ENCODE data around the gene PLA2G3.

Gene PLA2G3

DNA sequence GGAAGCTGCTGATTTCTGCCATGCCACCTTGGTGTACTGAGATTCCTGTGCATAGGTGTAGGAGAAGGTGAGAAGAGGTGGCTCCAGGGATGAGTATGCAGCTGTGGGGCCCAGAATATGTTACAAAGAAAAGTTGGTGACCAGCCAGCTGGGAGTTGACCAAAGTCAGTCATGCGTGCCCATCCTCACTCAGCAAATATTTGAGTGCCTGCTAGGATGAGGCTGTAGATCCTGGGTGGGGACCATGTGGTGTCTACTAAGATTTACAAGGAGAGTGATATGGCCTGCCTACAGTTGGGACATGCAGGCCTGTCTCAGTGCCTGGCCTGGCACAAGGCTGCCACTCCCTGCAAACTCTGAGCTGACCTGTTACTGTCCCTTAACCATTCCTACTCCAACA lies 39.0 kb upstream of the PLA2G3 start:
- Histone ChIP-seq H3K27ac (ENCODE audit: low read length) (no peak overlapping the region), H2AFZ (ENCODE audit: low read depth, low read length) (no peak overlapping the region), H4K20me1 (ENCODE audit: insufficient read depth, low read length) (peaks cover 10% of the 10 kb centered on the region), H3K4me1 (ENCODE audit: low read length) (no peaks in the 10 kb centered on the region), H3K4me3 (ENCODE audit: low read length) (no peak overlapping the region), H3K79me2 (ENCODE audit: low read length) (peaks cover 8% of the 10 kb centered on the region), H3K27me3 (ENCODE audit: low read depth, low read length) (no peaks in the 10 kb centered on the region), H3K36me3 (replicated peaks; ENCODE audit: low read depth, low read length) (peaks cover 19% of the 10 kb centered on the region), H3K9ac (ENCODE audit: low read length) (no peak overlapping the region), H3K9me3 (ENCODE audit: insufficient read depth, low read length) (no peaks in the 10 kb centered on the region), H3K4me2 (ENCODE audit: low read length) (no peak overlapping the region)
- TF ChIP-seq, protein P1, sequence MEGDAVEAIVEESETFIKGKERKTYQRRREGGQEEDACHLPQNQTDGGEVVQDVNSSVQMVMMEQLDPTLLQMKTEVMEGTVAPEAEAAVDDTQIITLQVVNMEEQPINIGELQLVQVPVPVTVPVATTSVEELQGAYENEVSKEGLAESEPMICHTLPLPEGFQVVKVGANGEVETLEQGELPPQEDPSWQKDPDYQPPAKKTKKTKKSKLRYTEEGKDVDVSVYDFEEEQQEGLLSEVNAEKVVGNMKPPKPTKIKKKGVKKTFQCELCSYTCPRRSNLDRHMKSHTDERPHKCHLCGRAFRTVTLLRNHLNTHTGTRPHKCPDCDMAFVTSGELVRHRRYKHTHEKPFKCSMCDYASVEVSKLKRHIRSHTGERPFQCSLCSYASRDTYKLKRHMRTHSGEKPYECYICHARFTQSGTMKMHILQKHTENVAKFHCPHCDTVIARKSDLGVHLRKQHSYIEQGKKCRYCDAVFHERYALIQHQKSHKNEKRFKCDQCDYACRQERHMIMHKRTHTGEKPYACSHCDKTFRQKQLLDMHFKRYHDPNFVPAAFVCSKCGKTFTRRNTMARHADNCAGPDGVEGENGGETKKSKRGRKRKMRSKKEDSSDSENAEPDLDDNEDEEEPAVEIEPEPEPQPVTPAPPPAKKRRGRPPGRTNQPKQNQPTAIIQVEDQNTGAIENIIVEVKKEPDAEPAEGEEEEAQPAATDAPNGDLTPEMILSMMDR (IDR thresholded peaks at IDR 0.05; ENCODE audit: low read depth, low read length): no peak
- no peak for TF ChIP-seq EZH2phosphoT487 (IDR thresholded peaks at IDR 0.05; ENCODE audit: low read depth)

GRCh38 chr22:31178859-31179258 lies 38.6 kb upstream of the PLA2G3 start:
- TF ChIP-seq, protein P1 (IDR thresholded peaks at IDR 0.05; ENCODE audit: low read depth, low read length): no peak
- TF ChIP-seq EZH2phosphoT487 (IDR thresholded peaks at IDR 0.05; ENCODE audit: low read depth): no peak
- Histone ChIP-seq H4K20me1 (ENCODE audit: insufficient read depth, low read length) (peaks cover 10% of the 10 kb centered on the region), H3K36me3 (replicated peaks; ENCODE audit: low read depth, low read length) (peaks cover 19% of the 10 kb centered on the region), H3K4me3 (ENCODE audit: low read length) (no peak overlapping the region), H3K4me2 (ENCODE audit: low read length) (no peak overlapping the region), H3K27me3 (ENCODE audit: low read depth, low read length) (no peaks in the 10 kb centered on the region), H3K9ac (ENCODE audit: low read length) (no peak overlapping the region), H3K27ac (ENCODE audit: low read length) (no peak overlapping the region), H2AFZ (ENCODE audit: low read depth, low read length) (no peak overlapping the region), H3K4me1 (ENCODE audit: low read length) (no peaks in the 10 kb centered on the region), H3K79me2 (ENCODE audit: low read length) (peaks cover 11% of the 10 kb centered on the region), H3K9me3 (ENCODE audit: insufficient read depth, low read length) (no peaks in the 10 kb centered on the region)

DNA sequence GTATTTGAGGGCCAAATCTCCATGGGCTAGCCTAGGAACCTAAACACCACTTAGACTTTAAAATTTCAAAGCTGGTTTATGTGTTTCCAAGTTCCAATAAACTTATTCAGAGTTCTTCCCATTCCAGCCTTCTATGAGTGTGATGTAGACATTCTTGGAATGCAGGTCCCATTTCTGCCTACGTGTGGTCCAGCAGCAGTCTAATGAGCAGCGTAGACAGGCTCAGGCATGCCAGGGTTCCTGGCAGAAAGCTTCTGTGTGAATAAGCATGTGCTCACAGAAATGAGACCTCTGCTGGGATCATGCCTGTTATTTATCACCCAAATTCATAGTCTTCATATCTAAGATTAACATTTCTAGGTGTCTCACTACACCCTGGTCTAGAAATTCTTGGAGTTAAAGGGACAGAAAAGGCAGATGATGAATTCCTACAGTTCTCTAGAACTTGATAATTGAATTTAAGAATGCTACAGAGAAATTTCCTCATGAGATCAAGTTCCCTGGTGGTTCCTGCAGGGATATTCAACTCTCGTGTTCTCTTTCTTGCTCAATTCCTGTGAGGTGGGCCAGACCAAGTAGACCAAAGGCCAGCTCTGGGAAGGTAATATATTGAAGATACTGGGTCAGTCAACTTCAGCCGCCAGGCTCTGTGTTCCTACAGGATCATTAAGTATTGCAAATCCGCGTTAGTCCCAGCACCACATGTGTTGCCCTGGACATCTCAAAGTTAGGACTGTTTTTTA lies 37.3 kb upstream of the PLA2G3 start:
- no peak for TF ChIP-seq EZH2phosphoT487 (IDR thresholded peaks at IDR 0.05; ENCODE audit: low read depth)
- TF ChIP-seq, protein P1 (IDR thresholded peaks at IDR 0.05; ENCODE audit: low read depth, low read length): no peak
- Histone ChIP-seq H3K9ac (ENCODE audit: low read length) (no peak overlapping the region), H3K36me3 (replicated peaks; ENCODE audit: low read depth, low read length) (peaks cover 22% of the 10 kb centered on the region), H4K20me1 (ENCODE audit: insufficient read depth, low read length) (peaks cover 10% of the 10 kb centered on the region), H3K79me2 (ENCODE audit: low read length) (peaks cover 17% of the 10 kb centered on the region), H2AFZ (ENCODE audit: low read depth, low read length) (no peak overlapping the region), H3K27ac (ENCODE audit: low read length) (no peak overlapping the region), H3K4me2 (ENCODE audit: low read length) (no peak overlapping the region), H3K4me3 (ENCODE audit: low read length) (no peak overlapping the region), H3K9me3 (ENCODE audit: insufficient read depth, low read length) (no peaks in the 10 kb centered on the region), H3K4me1 (ENCODE audit: low read length) (no peaks in the 10 kb centered on the region), H3K27me3 (ENCODE audit: low read depth, low read length) (no peaks in the 10 kb centered on the region)

GRCh38 chr22:31176923-31177322 lies 36.6 kb upstream of the PLA2G3 start:
- H3K27ac ChIP-seq (ENCODE audit: low read length): no peak overlapping the region
- peaks cover 10% of the 10 kb centered on the region for H4K20me1 ChIP-seq (ENCODE audit: insufficient read depth, low read length)
- peaks cover 19% of the 10 kb centered on the region for H3K36me3 ChIP-seq (replicated peaks; ENCODE audit: low read depth, low read length)
- no peak overlapping the region for H3K9ac ChIP-seq (ENCODE audit: low read length)
- no peaks in the 10 kb centered on the region for H3K9me3 ChIP-seq (ENCODE audit: insufficient read depth, low read length)
- H3K4me1 ChIP-seq (ENCODE audit: low read length): peaks cover 3% of the 10 kb centered on the region
- H3K79me2 ChIP-seq (ENCODE audit: low read length): peaks cover 18% of the 10 kb centered on the region
- no peak overlapping the region for H3K4me3 ChIP-seq (ENCODE audit: low read length)
- H2AFZ ChIP-seq (ENCODE audit: low read depth, low read length): no peak overlapping the region
- TF ChIP-seq, protein P1 (IDR thresholded peaks at IDR 0.05; ENCODE audit: low read depth, low read length): no peak
- no peak for TF ChIP-seq EZH2phosphoT487 (IDR thresholded peaks at IDR 0.05; ENCODE audit: low read depth)
- no peaks in the 10 kb centered on the region for H3K27me3 ChIP-seq (ENCODE audit: low read depth, low read length)
- no peak overlapping the region for H3K4me2 ChIP-seq (ENCODE audit: low read length)

Measured in OCI-LY3 (cell line).